ENCODE results near the gene TOMM34. TPM values are rescaled to one million over a fixed set of nuclear protein-coding genes. Genes with fewer than 3 reads are reported as not detected.
A peak's percentile ranks its signal among the peaks of the same experiment; 100 is the strongest.

Gene TOMM34
- total and polyA plus RNA-seq, 2 of the 13 experiments (the other 11 are each of a cell fraction or from before 2014, with no cell fraction given), result 36.2 to 52.0 TPM

- TF ChIP-seq FOXO1 (CRISPR knock-in tag; IDR thresholded peaks at IDR 0.05), result no peak; the same call in 1 of the 2 replicates
- no peak for TF ChIP-seq ZMYM2 (CRISPR knock-in tag; IDR thresholded peaks at IDR 0.05)
- peak; percentile 90; the same call in 1 of the 2 replicates for TF ChIP-seq ZFP90 (CRISPR knock-in tag; IDR thresholded peaks at IDR 0.05; ENCODE audit: borderline replicate concordance)
- peak; percentile 67 for TF ChIP-seq U2AF1 (optimal IDR thresholded peaks at IDR 0.05; ENCODE audit: low read depth, low read length)
- TF ChIP-seq HOXA5 (CRISPR knock-in tag; IDR thresholded peaks at IDR 0.05), result peak; percentile 79
- TF ChIP-seq ZNF883 (CRISPR knock-in tag; IDR thresholded peaks at IDR 0.05; ENCODE audit: not compliant biosample characterization), result no peak
- no peak for TF ChIP-seq TRIM24 (CRISPR knock-in tag; IDR thresholded peaks at IDR 0.05)
- TF ChIP-seq ZFP41 (CRISPR knock-in tag; IDR thresholded peaks at IDR 0.05; ENCODE audit: borderline replicate concordance), result no peak
- no peak for TF ChIP-seq RAD51 (IDR thresholded peaks at IDR 0.05; ENCODE audit: borderline replicate concordance)
- peak; percentile 58 for TF ChIP-seq PHF20 (CRISPR knock-in tag; IDR thresholded peaks at IDR 0.05)
- TF ChIP-seq, protein P1, sequence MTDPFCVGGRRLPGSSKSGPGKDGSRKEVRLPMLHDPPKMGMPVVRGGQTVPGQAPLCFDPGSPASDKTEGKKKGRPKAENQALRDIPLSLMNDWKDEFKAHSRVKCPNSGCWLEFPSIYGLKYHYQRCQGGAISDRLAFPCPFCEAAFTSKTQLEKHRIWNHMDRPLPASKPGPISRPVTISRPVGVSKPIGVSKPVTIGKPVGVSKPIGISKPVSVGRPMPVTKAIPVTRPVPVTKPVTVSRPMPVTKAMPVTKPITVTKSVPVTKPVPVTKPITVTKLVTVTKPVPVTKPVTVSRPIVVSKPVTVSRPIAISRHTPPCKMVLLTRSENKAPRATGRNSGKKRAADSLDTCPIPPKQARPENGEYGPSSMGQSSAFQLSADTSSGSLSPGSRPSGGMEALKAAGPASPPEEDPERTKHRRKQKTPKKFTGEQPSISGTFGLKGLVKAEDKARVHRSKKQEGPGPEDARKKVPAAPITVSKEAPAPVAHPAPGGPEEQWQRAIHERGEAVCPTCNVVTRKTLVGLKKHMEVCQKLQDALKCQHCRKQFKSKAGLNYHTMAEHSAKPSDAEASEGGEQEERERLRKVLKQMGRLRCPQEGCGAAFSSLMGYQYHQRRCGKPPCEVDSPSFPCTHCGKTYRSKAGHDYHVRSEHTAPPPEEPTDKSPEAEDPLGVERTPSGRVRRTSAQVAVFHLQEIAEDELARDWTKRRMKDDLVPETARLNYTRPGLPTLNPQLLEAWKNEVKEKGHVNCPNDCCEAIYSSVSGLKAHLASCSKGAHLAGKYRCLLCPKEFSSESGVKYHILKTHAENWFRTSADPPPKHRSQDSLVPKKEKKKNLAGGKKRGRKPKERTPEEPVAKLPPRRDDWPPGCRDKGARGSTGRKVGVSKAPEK (CRISPR knock-in tag; IDR thresholded peaks at IDR 0.05; ENCODE audit: borderline replicate concordance), result no peak
- TF ChIP-seq ONECUT2 (CRISPR knock-in tag; IDR thresholded peaks at IDR 0.05), result no peak
- TF ChIP-seq SYNCRIP (IDR thresholded peaks at IDR 0.05; ENCODE audit: insufficient read depth, low read depth, low read length), result no peak
- TF ChIP-seq CREBL2 (CRISPR knock-in tag; IDR thresholded peaks at IDR 0.05; ENCODE audit: borderline replicate concordance), result 0 out of 2 replicates have a peak, but pooled peaks have one; percentile 13
- peak; percentile 45; the same call in 1 of the 2 replicates for TF ChIP-seq EEA1 (CRISPR knock-in tag; IDR thresholded peaks at IDR 0.05; ENCODE audit: borderline replicate concordance)
- TF ChIP-seq MZF1 (CRISPR knock-in tag; IDR thresholded peaks at IDR 0.05; ENCODE audit: borderline replicate concordance), result no peak
- TF ChIP-seq SAP130 (CRISPR knock-in tag; IDR thresholded peaks at IDR 0.05; ENCODE audit: low read depth), result peak; percentile 93
- TF ChIP-seq IRF2 (CRISPR knock-in tag; IDR thresholded peaks at IDR 0.05), result no peak
- TF ChIP-seq ZIK1 (CRISPR knock-in tag; IDR thresholded peaks at IDR 0.05; ENCODE audit: borderline replicate concordance, low read depth), result 0 out of 2 replicates have a peak, but pooled peaks have one; percentile 17
- no peak; the same call in 1 of the 2 replicates for TF ChIP-seq ZNF691 (CRISPR knock-in tag; IDR thresholded peaks at IDR 0.05; ENCODE audit: borderline replicate concordance, low read depth)
- TF ChIP-seq SP140L (CRISPR knock-in tag; IDR thresholded peaks at IDR 0.05; ENCODE audit: borderline replicate concordance), result peak; percentile 70; the same call in 1 of the 2 replicates
- TF ChIP-seq MTF2 (CRISPR knock-in tag; IDR thresholded peaks at IDR 0.05; ENCODE audit: borderline replicate concordance), result peak; percentile 41; the same call in 1 of the 2 replicates
- TF ChIP-seq RNF219 (CRISPR knock-in tag; IDR thresholded peaks at IDR 0.05), result no peak
Observed at GRCh38 chr20:44911264-44911921, 48.8 kb downstream of the TOMM34 start (continued).
